MM.1S (cell line): Measurements from ENCODE around the gene CXCL3.

ENCODE experiments used
- CTCF ChIP-seq: fragments of 300-600 bp; sonication (generic); IDR thresholded peaks from 2 replicates; pipeline ENCODE4 v1.5.1; 2016; ENCODE audit warnings: antibody characterized with exemption, low read length, mixed read lengths
- EZH2 ChIP-seq: fragments of 300-600 bp; sonication (generic); optimal IDR thresholded peaks from 2 replicates; pipeline ENCODE3; 2017; ENCODE audit warnings: low read depth, mild to moderate bottlenecking, antibody characterized with exemption, low read length, mixed read lengths
- EZH2phosphoT487 ChIP-seq: fragments of 300-600 bp; sonication (generic); IDR thresholded peaks from 2 replicates; pipeline ENCODE4 v1.6.1; 2018; ENCODE audit warnings: antibody characterized with exemption, low read length

- TF ChIP-seq EZH2: no peak
- TF ChIP-seq CTCF: no peak
- no peak for TF ChIP-seq EZH2phosphoT487
Observed at GRCh38 chr4:73988061-73988460, 50.4 kb downstream of the CXCL3 start, which contains the start of gene PPBP.
